ENCODE results near the gene MORN1. TPM values are rescaled to one million over a fixed set of nuclear protein-coding genes. Genes with fewer than 3 reads are reported as not detected.

The MORN1 gene
- polyA plus RNA-seq, 1 donor (not counting 4 experiments of a cell fraction or from before 2014, with no cell fraction given): 2.1 TPM

DNA sequence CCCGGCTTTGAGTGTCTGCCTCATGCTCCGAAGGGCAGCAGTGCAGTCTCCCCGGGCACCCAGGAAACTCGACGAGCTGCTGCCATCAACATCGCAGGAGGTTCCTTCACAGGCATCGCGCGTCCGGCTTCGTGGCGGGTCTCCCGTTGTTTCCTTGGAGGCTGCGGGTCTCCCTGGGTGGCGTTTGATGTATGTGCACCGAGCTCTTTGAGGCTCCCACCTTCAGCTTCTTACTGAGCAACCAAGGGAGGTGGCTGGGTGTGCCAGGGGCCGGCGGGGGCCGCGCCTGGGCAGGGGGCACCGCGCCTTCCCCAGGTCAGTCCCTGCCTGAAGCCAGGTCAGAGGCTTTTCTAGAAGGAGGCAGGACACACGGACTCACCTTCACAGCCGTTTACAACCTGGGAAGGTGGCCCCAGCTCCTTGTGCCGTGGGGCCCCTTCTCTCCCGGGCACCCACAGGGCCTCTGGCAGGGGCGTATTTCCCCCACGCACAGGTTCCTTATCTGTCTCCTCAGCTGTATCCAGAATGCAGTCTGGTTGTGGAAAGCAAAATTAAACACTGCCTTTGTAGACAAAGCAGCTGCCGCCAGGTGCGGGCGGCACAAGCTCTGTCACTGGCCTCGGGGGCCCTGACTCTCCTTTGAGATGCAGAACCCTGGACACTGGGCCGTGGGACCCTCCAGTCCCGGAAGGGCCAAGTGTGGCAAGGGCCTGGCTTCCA, 42.7 kb upstream of the MORN1 start:
- Histone ChIP-seq H3K4me2 (ENCODE audit: control insufficient read depth, extremely low read depth, insufficient read depth, low read depth, low read length) (no peak overlapping the region), H3K27ac (ENCODE audit: control insufficient read depth, insufficient read depth, low read length) (no peak overlapping the region), H3K9me1 (ENCODE audit: control insufficient read depth, extremely low read depth, insufficient read depth, low read length) (no peaks in the 10 kb centered on the region), H3K4me1 (ENCODE audit: control insufficient read depth, extremely low read depth, insufficient read depth, low read length) (peaks cover 30% of the 10 kb centered on the region), H3K79me2 (ENCODE audit: control insufficient read depth, insufficient read depth, low read length) (peaks cover 98% of the 10 kb centered on the region), H2AFZ (ENCODE audit: control insufficient read depth, low read length) (no peak overlapping the region), H3K4me3 (ENCODE audit: control insufficient read depth in 2 of 3, extremely low read depth in 1 of 3, insufficient read depth in 2 of 3, low read depth in 1 of 3, low read length in 3 of 3) (no peak overlapping the region), H4K20me1 (ENCODE audit: control insufficient read depth, extremely low read depth, insufficient read depth, low read length) (peaks cover 41% of the 10 kb centered on the region), H3K9me3 (ENCODE audit: control insufficient read depth, low read depth, low read length) (peaks cover 2% of the 10 kb centered on the region), H3K9ac (ENCODE audit: control insufficient read depth, extremely low read depth, insufficient read depth, low read length) (no peak overlapping the region), H3K27me3 (ENCODE audit: control insufficient read depth, extremely low read depth, insufficient read depth, low read length) (no peaks in the 10 kb centered on the region), H3K36me3 (ENCODE audit: control insufficient read depth in 2 of 2, extremely low read depth in 1 of 2, insufficient read depth in 2 of 2, low read length in 2 of 2) (peaks cover 23 to 51% of the 10 kb centered on the region in 2 experiments)
- TF ChIP-seq, protein P1, sequence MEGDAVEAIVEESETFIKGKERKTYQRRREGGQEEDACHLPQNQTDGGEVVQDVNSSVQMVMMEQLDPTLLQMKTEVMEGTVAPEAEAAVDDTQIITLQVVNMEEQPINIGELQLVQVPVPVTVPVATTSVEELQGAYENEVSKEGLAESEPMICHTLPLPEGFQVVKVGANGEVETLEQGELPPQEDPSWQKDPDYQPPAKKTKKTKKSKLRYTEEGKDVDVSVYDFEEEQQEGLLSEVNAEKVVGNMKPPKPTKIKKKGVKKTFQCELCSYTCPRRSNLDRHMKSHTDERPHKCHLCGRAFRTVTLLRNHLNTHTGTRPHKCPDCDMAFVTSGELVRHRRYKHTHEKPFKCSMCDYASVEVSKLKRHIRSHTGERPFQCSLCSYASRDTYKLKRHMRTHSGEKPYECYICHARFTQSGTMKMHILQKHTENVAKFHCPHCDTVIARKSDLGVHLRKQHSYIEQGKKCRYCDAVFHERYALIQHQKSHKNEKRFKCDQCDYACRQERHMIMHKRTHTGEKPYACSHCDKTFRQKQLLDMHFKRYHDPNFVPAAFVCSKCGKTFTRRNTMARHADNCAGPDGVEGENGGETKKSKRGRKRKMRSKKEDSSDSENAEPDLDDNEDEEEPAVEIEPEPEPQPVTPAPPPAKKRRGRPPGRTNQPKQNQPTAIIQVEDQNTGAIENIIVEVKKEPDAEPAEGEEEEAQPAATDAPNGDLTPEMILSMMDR (optimal IDR thresholded peaks at IDR 0.05 in 1 of 3, IDR thresholded peaks at IDR 0.05 in 1 of 3, conservative IDR thresholded peaks at IDR 0.05 in 1 of 3; ENCODE audit: extremely low read depth in 1 of 3, insufficient read depth in 2 of 3, low read length in 3 of 3): no peak
- no peak for TF ChIP-seq EZH2 (IDR thresholded peaks at IDR 0.05; ENCODE audit: low read length)
- no peak for DNase-seq (ENCODE audit: low read depth, low spot score)
- dilution Hi-C loops (cut with MboI; ENCODE audit: extremely low pct_ligation_motif_present, low sequenced_read_pairs): no loop called here
- FAIRE-seq: no peak

DNA sequence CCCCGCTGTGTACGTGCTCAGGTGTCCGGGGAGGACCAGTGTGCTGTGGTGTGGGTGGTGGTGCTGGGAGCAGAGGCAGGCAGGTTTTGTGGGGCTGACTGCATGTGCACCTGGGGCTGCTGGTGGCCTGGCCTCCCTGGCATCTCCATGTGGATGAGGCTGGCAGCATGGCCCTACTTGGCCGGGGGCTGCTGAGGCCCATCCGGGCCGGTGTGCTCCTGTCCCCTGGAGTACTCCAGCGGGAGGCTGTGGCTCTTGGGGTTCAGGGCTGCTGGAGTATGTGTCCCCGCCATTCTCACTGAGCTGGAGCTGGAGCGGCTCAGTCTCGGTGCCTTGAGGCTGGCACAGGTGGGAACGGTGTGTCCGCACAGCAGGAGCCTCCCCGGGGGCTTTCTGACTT, 41.8 kb upstream of the MORN1 start:
- peaks cover 33% of the 10 kb centered on the region for H4K20me1 ChIP-seq (ENCODE audit: control insufficient read depth, extremely low read depth, insufficient read depth, low read length)
- peaks cover 32% of the 10 kb centered on the region for H3K4me1 ChIP-seq (ENCODE audit: control insufficient read depth, extremely low read depth, insufficient read depth, low read length)
- H3K9ac ChIP-seq (ENCODE audit: control insufficient read depth, extremely low read depth, insufficient read depth, low read length): no peak overlapping the region
- TF ChIP-seq EZH2 (IDR thresholded peaks at IDR 0.05; ENCODE audit: low read length): no peak
- H3K27ac ChIP-seq (ENCODE audit: control insufficient read depth, insufficient read depth, low read length): no peak overlapping the region
- H3K4me2 ChIP-seq (ENCODE audit: control insufficient read depth, extremely low read depth, insufficient read depth, low read depth, low read length): no peak overlapping the region
- peaks cover 98% of the 10 kb centered on the region for H3K79me2 ChIP-seq (ENCODE audit: control insufficient read depth, insufficient read depth, low read length)
- no peak for FAIRE-seq
- DNase-seq (ENCODE audit: low read depth, low spot score): no peak
- peaks cover 20 to 47% of the 10 kb centered on the region in 2 experiments for H3K36me3 ChIP-seq (ENCODE audit: control insufficient read depth in 2 of 2, extremely low read depth in 1 of 2, insufficient read depth in 2 of 2, low read length in 2 of 2)
- dilution Hi-C loops (cut with MboI; ENCODE audit: extremely low pct_ligation_motif_present, low sequenced_read_pairs): no loop called here
- H3K4me3 ChIP-seq (ENCODE audit: control insufficient read depth in 2 of 3, extremely low read depth in 1 of 3, insufficient read depth in 2 of 3, low read depth in 1 of 3, low read length in 3 of 3): no peak overlapping the region
- H2AFZ ChIP-seq (ENCODE audit: control insufficient read depth, low read length): no peak overlapping the region
- no peaks in the 10 kb centered on the region for H3K27me3 ChIP-seq (ENCODE audit: control insufficient read depth, extremely low read depth, insufficient read depth, low read length)
- peaks cover 2% of the 10 kb centered on the region for H3K9me3 ChIP-seq (ENCODE audit: control insufficient read depth, low read depth, low read length)
- H3K9me1 ChIP-seq (ENCODE audit: control insufficient read depth, extremely low read depth, insufficient read depth, low read length): no peaks in the 10 kb centered on the region
